PC-9 (cell line): ENCODE data around the gene TRIM38. TPM values are rescaled to one million over a fixed set of nuclear protein-coding genes. Genes with fewer than 3 reads are reported as not detected.

Experiments
- BruUV-seq: library from RNA; stranded (reverse); fragments of 400-500 nt; replicated peaks from 2 replicates; lab custom pipeline; 2021; lab: Mats Ljungman, UMichigan
- CTCF ChIA-PET: fragments of 300-600 bp; sonication (Branson Sonifier 250); formaldehyde crosslinking; loops from one replicate; lab custom pipeline; 2022; ENCODE audit warnings: antibody characterized with exemption; lab: Charles Lee
- POLR2A ChIA-PET: fragments of 300-600 bp; sonication (Branson Sonifier 250); formaldehyde crosslinking; loops from one replicate; lab custom pipeline; 2022; ENCODE audit warnings: antibody characterized with exemption; ENCODE audit not compliant: unreplicated experiment; lab: Charles Lee
- DNase-seq, 2 experiments: peaks; one replicate each; pipeline versions ENCODE4 v3.0.0 to v3.0.0-alpha.2; 2015 to 2022; ENCODE audit warnings: mixed read lengths in 1 of 2
- H2AFZ ChIP-seq: fragments of 200-600 bp; sonication (generic); 2 replicates; pipeline ENCODE4 v1.8.1; 2017; ENCODE audit warnings: antibody characterized with exemption
- H3F3A ChIP-seq: fragments of 200-600 bp; sonication (generic); 2 replicates; pipeline ENCODE4 v1.8.1; 2017; ENCODE audit warnings: antibody characterized with exemption, mild to moderate bottlenecking, low read depth; ENCODE audit not compliant: insufficient read depth
- H3K27ac ChIP-seq: fragments of 200-600 bp; sonication (generic); 2 replicates; pipeline ENCODE4 v1.6.1; 2016; ENCODE audit warnings: mixed run types
- H3K27me3 ChIP-seq: fragments of 200-600 bp; sonication (generic); 2 replicates; pipeline ENCODE4 v1.6.1; 2016; ENCODE audit warnings: low read depth, mixed run types; ENCODE audit not compliant: insufficient read depth
- H3K36me3 ChIP-seq: fragments of 200-600 bp; sonication (generic); 2 replicates; pipeline ENCODE4 v1.6.1; 2016; ENCODE audit warnings: low read depth, mixed run types
- H3K4me1 ChIP-seq: fragments of 200-600 bp; sonication (generic); replicated peaks from 2 replicates; pipeline ENCODE4 v1.6.1; 2016; ENCODE audit warnings: mixed run types; ENCODE audit not compliant: insufficient read depth
- H3K4me2 ChIP-seq: fragments of 200-600 bp; sonication (generic); 2 replicates; pipeline ENCODE4 v1.6.1; 2017; ENCODE audit warnings: mixed run types
- H3K4me3 ChIP-seq: fragments of 200-600 bp; sonication (generic); 2 replicates; pipeline ENCODE4 v1.6.1; 2016; ENCODE audit warnings: mixed run types
- H3K79me2 ChIP-seq: fragments of 200-600 bp; sonication (generic); 2 replicates; pipeline ENCODE4 v1.6.1; 2017; ENCODE audit warnings: low read depth, mixed run types
- H3K9me2 ChIP-seq: fragments of 200-600 bp; sonication (generic); 2 replicates; pipeline ENCODE4 v1.8.1; 2017; ENCODE audit warnings: mild to moderate bottlenecking; ENCODE audit not compliant: insufficient read depth
- H3K9me3 ChIP-seq: fragments of 200-600 bp; sonication (generic); 2 replicates; pipeline ENCODE4 v1.8.1; 2016; ENCODE audit warnings: low read depth; ENCODE audit not compliant: insufficient read depth
- H4K20me1 ChIP-seq: fragments of 200-600 bp; sonication (generic); 2 replicates; pipeline ENCODE4 v1.8.1; 2017; ENCODE audit not compliant: insufficient read depth
- CTCF ChIP-seq: fragments of 200-600 bp; sonication (generic); conservative IDR thresholded peaks from 2 replicates; pipeline ENCODE4 v1.6.1; 2017; ENCODE audit warnings: mixed run types, antibody characterized with exemption, mild to moderate bottlenecking, moderate library complexity
- EZH2 ChIP-seq: fragments of 200-600 bp; sonication (generic); IDR thresholded peaks from 2 replicates; pipeline ENCODE4 v1.8.0; 2017; ENCODE audit warnings: antibody characterized with exemption, low read depth
- intact Hi-C: fragments of 100-400 bp; cut with micrococcal nuclease; formaldehyde crosslinking; loops from one replicate; pipeline ENCODE4 v1.10.0; 2022; ENCODE audit not compliant: unreplicated experiment
- total RNA-seq: library from RNA; stranded (reverse); gene quantifications from 2 replicates; pipeline ENCODE4 v1.2.3, GENCODE V29; 2021

The TRIM38 gene
- total RNA-seq, 1 experiment from 2014 or later = 31.3 TPM

- H4K20me1 ChIP-seq = no peaks in the 10 kb centered on the region
- BruUV-seq = no TSS peak
These were observed 40.9 kb upstream of the TRIM38 start for GRCh38 chr6:25921525-25922203.

GRCh38 chr6:25922301-25922700 lies 40.3 kb upstream of the TRIM38 start:
- H3K9me2 ChIP-seq = no peaks in the 10 kb centered on the region; the same call in 1 of the 2 replicates
- ChIA-PET POLR2A (no interaction called here), CTCF (no interaction called here)
- no peaks in the 10 kb centered on the region for H3K4me1 ChIP-seq
- H3K4me3 ChIP-seq = no peak overlapping the region
- no peak overlapping the region for H3K27ac ChIP-seq
- intact Hi-C loops = no loop called here
- no peaks in the 10 kb centered on the region for H3K79me2 ChIP-seq
- no peaks in the 10 kb centered on the region for H3K36me3 ChIP-seq
- H3F3A ChIP-seq = no peaks in the 10 kb centered on the region
- no TSS peak for BruUV-seq
- H4K20me1 ChIP-seq = no peaks in the 10 kb centered on the region
- no peaks in the 10 kb centered on the region for H3K9me3 ChIP-seq
- no peak for DNase-seq
- no peak overlapping the region for H2AFZ ChIP-seq
- no peak overlapping the region for H3K4me2 ChIP-seq
- no peak for TF ChIP-seq EZH2
- TF ChIP-seq CTCF = no peak
- H3K27me3 ChIP-seq = no peaks in the 10 kb centered on the region

More at GRCh38 chr6:25921525-25922203, 40.9 kb upstream of the TRIM38 start:
- CTCF ChIA-PET = no interaction called here
- H3K36me3 ChIP-seq = no peaks in the 10 kb centered on the region
- H3K27ac ChIP-seq = no peak overlapping the region
- H3K79me2 ChIP-seq = no peaks in the 10 kb centered on the region
- intact Hi-C loops = no loop called here
- TF ChIP-seq CTCF (no peak), EZH2 (no peak)
- no peak for DNase-seq
- no peak overlapping the region for H2AFZ ChIP-seq
- POLR2A ChIA-PET = interaction anchor here (0.6 kb wide), 1 partner anchor 593 kb away, joined by 3 read pairs; no protein-coding TSS in a partner anchor
- no peak overlapping the region for H3K4me3 ChIP-seq
- no peaks in the 10 kb centered on the region for H3K27me3 ChIP-seq
- no peaks in the 10 kb centered on the region for H3K9me2 ChIP-seq
- H3K4me2 ChIP-seq = no peak overlapping the region
- no peaks in the 10 kb centered on the region for H3K9me3 ChIP-seq
- no peaks in the 10 kb centered on the region for H3F3A ChIP-seq
- H3K4me1 ChIP-seq = no peaks in the 10 kb centered on the region

- CTCF ChIA-PET = interaction anchor here (0.5 kb wide), 1 partner anchor 661 kb away, joined by 3 read pairs; no protein-coding TSS in a partner anchor
- no TSS peak for BruUV-seq
These were observed 36.7 kb upstream of the TRIM38 start for GRCh38 chr6:25925876-25926275.

More at GRCh38 chr6:25925876-25926275, 36.7 kb upstream of the TRIM38 start:
- TF ChIP-seq EZH2 (no peak), CTCF (no peak)
- intact Hi-C loops = no loop called here
- no peak overlapping the region for H3K4me2 ChIP-seq
- POLR2A ChIA-PET = no interaction called here
- H3F3A ChIP-seq = no peaks in the 10 kb centered on the region
- no peaks in the 10 kb centered on the region for H3K4me1 ChIP-seq
- DNase-seq = no peak
- no peaks in the 10 kb centered on the region for H3K79me2 ChIP-seq
- no peaks in the 10 kb centered on the region for H4K20me1 ChIP-seq
- no peaks in the 10 kb centered on the region for H3K27me3 ChIP-seq
- no peak overlapping the region for H3K4me3 ChIP-seq
- no peaks in the 10 kb centered on the region; the same call in 1 of the 2 replicates for H3K9me2 ChIP-seq
- H2AFZ ChIP-seq = no peak overlapping the region; the same call in 1 of the 2 replicates
- no peak overlapping the region for H3K27ac ChIP-seq
- H3K36me3 ChIP-seq = no peaks in the 10 kb centered on the region
- H3K9me3 ChIP-seq = no peaks in the 10 kb centered on the region
